ENCODE data around the gene SH3RF2.

SH3RF2 gene

DNA sequence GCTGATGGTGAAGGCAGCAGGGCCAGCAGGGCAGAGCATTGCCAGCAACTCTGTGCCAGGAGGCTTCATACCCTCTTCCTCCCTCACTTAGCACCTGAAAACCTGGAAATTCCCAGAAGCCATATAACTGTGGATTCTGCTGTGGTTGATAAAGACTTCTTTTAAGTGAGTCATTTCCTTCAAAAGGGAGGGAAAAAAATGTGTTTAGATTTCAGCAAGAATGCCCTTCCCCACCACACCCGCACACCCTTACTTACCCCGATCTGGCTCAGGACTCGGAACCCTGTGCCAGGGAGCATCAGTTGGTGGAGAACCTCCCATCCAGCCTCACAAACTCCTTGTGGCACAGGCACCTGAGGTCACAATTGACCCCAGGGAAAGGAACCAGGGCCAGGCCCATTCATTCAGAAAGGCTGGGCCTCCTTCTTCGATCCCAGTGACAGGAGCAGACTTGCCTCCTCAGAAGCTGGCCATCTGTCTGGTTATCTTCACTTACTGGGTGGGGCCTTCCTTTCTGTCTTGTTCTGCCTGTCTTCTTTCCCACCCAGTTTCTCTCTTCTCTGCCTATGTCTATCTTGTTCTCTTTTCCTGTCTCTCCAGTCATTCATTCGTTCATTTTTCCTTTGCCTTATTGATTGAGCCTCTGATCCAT lies 106.4 kb downstream of the SH3RF2 start:
- Histone ChIP-seq H3K9ac (ENCODE audit: low read length) (no peak overlapping the region), H3K27ac (ENCODE audit: low read depth, low read length) (no peak overlapping the region), H3K9me3 (ENCODE audit: control insufficient read depth, insufficient read depth, low read depth, low read length) (no peaks in the 10 kb centered on the region), H3K36me3 (ENCODE audit: control insufficient read depth, insufficient read depth, low read length) (no peaks in the 10 kb centered on the region), H3K4me1 (ENCODE audit: control insufficient read depth, insufficient read depth, low read length) (peaks cover 13% of the 10 kb centered on the region; the same call in 1 of the 2 replicates), H3K27me3 (ENCODE audit: control insufficient read depth, insufficient read depth, low read length) (no peaks in the 10 kb centered on the region), H3K4me3 (ENCODE audit: low read depth, low read length) (no peak overlapping the region)

DNA sequence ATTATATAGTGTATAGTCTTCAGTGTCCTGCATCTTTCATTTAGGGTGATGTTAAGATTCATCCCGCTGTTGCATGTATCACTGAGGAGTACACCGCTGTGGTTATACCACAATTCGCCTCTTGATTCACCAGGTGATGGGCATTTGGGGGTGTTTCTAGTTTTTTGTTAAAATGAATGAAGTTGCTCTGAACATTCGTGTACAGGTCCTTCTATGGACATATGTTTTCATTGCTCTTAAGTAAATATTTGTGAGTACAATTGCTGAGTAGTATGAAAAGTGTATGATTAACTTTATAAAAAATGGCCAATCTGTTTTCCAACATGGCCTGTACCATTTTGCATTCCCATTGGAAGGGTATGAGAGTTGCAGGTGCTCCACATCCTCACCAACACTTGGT lies 107.3 kb downstream of the SH3RF2 start:
- Histone ChIP-seq H3K9ac (ENCODE audit: low read length) (no peak overlapping the region), H3K9me3 (ENCODE audit: control insufficient read depth, insufficient read depth, low read depth, low read length) (no peaks in the 10 kb centered on the region), H3K4me1 (ENCODE audit: control insufficient read depth, insufficient read depth, low read length) (peaks cover 13% of the 10 kb centered on the region; the same call in 1 of the 2 replicates), H3K4me3 (ENCODE audit: low read depth, low read length) (no peak overlapping the region), H3K36me3 (ENCODE audit: control insufficient read depth, insufficient read depth, low read length) (no peaks in the 10 kb centered on the region), H3K27ac (ENCODE audit: low read depth, low read length) (no peak overlapping the region), H3K27me3 (ENCODE audit: control insufficient read depth, insufficient read depth, low read length) (no peaks in the 10 kb centered on the region)

DNA sequence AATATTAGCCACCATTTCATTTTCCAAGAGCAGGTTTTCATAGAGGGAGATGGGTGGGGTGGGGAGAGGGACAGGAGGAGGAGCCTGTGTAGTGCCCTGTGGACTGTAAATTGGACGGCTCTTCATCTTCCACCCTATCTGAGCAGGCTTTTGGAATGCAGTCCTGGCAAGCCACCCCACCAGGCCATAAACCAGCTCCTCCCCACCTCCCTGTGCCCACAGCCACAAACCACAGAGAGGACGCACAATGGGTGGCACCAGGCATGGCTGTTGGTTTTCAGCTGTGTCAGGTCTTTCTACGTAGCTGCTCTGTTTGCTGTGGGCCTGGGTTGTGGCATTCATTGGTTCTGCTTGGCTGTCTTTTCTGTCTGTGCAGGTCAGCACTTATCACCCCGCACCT lies 111.0 kb downstream of the SH3RF2 start:
- H3K27me3 ChIP-seq (ENCODE audit: control insufficient read depth, insufficient read depth, low read length) = no peaks in the 10 kb centered on the region

DNA sequence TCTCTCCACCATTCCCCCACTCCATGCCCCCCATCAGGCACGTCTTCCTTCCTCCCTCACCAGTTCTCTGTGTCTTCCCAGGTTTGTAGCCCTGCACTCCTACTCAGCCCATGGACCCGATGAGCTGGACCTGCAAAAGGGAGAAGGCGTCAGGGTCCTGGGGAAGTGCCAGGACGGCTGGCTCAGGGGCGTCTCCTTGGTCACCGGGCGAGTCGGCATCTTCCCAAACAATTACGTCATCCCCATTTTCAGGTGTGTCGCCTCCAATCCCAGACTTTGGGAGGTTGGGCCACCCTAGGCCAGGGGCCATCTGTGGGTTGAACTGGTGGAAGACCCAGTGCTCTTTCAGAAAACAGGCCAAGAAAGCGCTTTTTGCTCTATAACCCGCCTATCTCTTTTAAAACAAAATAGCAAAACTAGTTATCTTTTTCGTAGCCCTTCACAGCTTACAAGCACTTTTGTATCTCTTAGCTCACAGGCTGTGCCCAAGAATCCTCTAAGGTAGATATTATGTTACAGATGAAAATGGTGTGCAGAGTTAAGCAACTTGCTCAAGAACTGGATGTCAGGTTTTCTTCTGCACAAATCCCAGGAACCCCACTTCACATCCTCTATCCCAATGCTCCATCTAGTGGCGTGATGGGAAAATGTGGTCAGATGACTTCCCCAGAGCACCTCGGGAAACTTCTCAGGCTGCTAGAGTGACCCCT lies 112.8 kb downstream of the SH3RF2 start:
- no peak overlapping the region for H3K4me3 ChIP-seq (ENCODE audit: low read depth, low read length)
- no peak overlapping the region for H3K9ac ChIP-seq (ENCODE audit: low read length)
- no peaks in the 10 kb centered on the region for H3K9me3 ChIP-seq (ENCODE audit: control insufficient read depth, insufficient read depth, low read depth, low read length)
- H3K36me3 ChIP-seq (ENCODE audit: control insufficient read depth, insufficient read depth, low read length) = no peaks in the 10 kb centered on the region
- no peaks in the 10 kb centered on the region for H3K4me1 ChIP-seq (ENCODE audit: control insufficient read depth, insufficient read depth, low read length)
- H3K27ac ChIP-seq (ENCODE audit: low read depth, low read length) = no peak overlapping the region
- H3K27me3 ChIP-seq (ENCODE audit: control insufficient read depth, insufficient read depth, low read length) = no peaks in the 10 kb centered on the region

More for the DNA sequence above, 111.0 kb downstream of the SH3RF2 start:
- peaks cover 8% of the 10 kb centered on the region; the same call in 1 of the 2 replicates for H3K4me1 ChIP-seq (ENCODE audit: control insufficient read depth, insufficient read depth, low read length)
- no peaks in the 10 kb centered on the region for H3K36me3 ChIP-seq (ENCODE audit: control insufficient read depth, insufficient read depth, low read length)
- no peak overlapping the region for H3K9ac ChIP-seq (ENCODE audit: low read length)
- H3K4me3 ChIP-seq (ENCODE audit: low read depth, low read length) = no peak overlapping the region
- H3K9me3 ChIP-seq (ENCODE audit: control insufficient read depth, insufficient read depth, low read depth, low read length) = no peaks in the 10 kb centered on the region
- H3K27ac ChIP-seq (ENCODE audit: low read depth, low read length) = no peak overlapping the region

DNA sequence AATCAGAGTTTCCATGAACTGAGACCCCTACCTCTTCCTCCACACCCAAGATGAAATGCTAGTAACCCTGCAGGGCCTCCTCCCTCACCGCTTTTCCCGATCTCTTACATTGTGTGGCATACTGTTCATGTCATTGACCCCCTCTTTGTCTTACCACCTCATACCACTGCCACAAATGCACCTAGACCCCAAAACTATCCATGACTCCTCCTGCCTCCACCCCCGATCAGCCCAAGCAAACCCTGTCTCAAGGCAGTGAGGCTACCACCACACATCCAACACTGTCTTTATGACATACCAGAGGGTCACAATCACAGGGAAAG lies 113.3 kb downstream of the SH3RF2 start:
- no peak overlapping the region for H3K27ac ChIP-seq (ENCODE audit: low read depth, low read length)
- H3K9ac ChIP-seq (ENCODE audit: low read length) = no peak overlapping the region
- H3K27me3 ChIP-seq (ENCODE audit: control insufficient read depth, insufficient read depth, low read length) = no peaks in the 10 kb centered on the region

DNA sequence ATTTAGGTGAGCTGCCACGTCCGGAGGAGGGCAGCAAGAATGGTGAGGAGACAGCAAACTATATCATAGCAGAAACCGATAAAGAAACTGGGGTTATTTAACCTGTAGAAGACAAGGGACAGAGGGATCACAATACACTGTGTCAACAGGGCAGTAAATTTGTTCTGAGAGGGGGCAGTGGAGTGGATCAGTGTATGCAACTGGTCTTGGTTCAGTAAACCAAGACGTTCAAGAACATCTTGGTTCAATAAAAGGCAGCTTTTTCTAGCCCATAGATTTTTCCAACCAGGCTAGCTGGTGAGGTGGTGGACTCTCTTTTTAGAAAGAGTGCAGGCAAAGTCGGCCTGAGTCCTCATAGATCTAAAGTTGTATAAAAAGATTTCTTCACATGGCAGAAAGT lies 113.7 kb downstream of the SH3RF2 start:
- Histone ChIP-seq H3K27ac (ENCODE audit: low read depth, low read length) (no peak overlapping the region), H3K9me3 (ENCODE audit: control insufficient read depth, insufficient read depth, low read depth, low read length) (no peaks in the 10 kb centered on the region), H3K4me1 (ENCODE audit: control insufficient read depth, insufficient read depth, low read length) (no peaks in the 10 kb centered on the region), H3K36me3 (ENCODE audit: control insufficient read depth, insufficient read depth, low read length) (no peaks in the 10 kb centered on the region), H3K9ac (ENCODE audit: low read length) (no peak overlapping the region), H3K27me3 (ENCODE audit: control insufficient read depth, insufficient read depth, low read length) (no peaks in the 10 kb centered on the region), H3K4me3 (ENCODE audit: low read depth, low read length) (no peak overlapping the region)

More for the DNA sequence above, 113.3 kb downstream of the SH3RF2 start:
- no peaks in the 10 kb centered on the region for H3K4me1 ChIP-seq (ENCODE audit: control insufficient read depth, insufficient read depth, low read length)
- no peak overlapping the region for H3K4me3 ChIP-seq (ENCODE audit: low read depth, low read length)
- H3K9me3 ChIP-seq (ENCODE audit: control insufficient read depth, insufficient read depth, low read depth, low read length) = no peaks in the 10 kb centered on the region
- no peaks in the 10 kb centered on the region for H3K36me3 ChIP-seq (ENCODE audit: control insufficient read depth, insufficient read depth, low read length)

DNA sequence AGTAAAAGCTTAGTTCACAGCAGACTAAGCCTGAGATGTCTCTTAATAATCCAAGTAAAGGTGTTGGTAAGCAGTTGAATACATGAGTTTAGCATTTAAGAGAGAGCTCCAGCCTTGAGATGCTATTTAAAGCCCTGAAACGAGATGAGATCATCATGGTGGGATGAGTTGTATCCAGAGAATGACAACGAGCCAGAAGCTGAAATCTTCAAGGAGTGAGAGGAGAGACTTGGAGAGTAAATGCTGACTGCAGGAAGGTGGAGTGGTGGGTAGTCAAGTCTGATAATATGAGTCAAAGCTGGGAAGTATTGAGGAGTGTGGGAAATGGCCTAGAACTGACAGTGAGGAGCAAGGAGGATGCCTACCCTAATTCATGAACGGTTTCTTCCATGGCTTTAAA lies 115.3 kb downstream of the SH3RF2 start:
- no peak overlapping the region for H3K27ac ChIP-seq (ENCODE audit: low read depth, low read length)
- no peak overlapping the region for H3K9ac ChIP-seq (ENCODE audit: low read length)

DNA sequence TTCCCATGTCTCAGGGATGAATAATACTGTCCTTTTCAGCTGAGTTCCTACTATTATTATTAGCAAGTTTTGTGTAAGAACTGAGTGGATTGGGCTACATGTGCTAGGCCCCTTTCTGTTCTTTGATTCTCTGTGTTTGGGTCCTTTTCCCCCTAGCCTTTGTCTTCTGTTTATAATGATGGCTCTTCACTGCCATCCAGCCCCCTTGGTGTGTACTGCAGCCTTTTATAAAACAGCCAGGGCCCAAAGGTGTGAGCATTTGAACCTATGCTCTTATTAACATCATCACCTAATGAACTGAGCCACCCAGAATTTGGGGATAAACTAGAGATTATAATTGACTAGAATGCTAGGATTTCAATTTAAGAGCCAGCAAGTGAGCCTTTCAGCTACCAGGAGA lies 116.4 kb downstream of the SH3RF2 start:
- H3K9me3 ChIP-seq (ENCODE audit: control insufficient read depth, insufficient read depth, low read depth, low read length) = no peaks in the 10 kb centered on the region
- no peaks in the 10 kb centered on the region for H3K4me1 ChIP-seq (ENCODE audit: control insufficient read depth, insufficient read depth, low read length)
- H3K27ac ChIP-seq (ENCODE audit: low read depth, low read length) = no peak overlapping the region
- no peaks in the 10 kb centered on the region for H3K36me3 ChIP-seq (ENCODE audit: control insufficient read depth, insufficient read depth, low read length)
- H3K4me3 ChIP-seq (ENCODE audit: low read depth, low read length) = no peak overlapping the region
- H3K27me3 ChIP-seq (ENCODE audit: control insufficient read depth, insufficient read depth, low read length) = no peaks in the 10 kb centered on the region
- H3K9ac ChIP-seq (ENCODE audit: low read length) = no peak overlapping the region

More for the DNA sequence above, 115.3 kb downstream of the SH3RF2 start:
- H3K9me3 ChIP-seq (ENCODE audit: control insufficient read depth, insufficient read depth, low read depth, low read length) = no peaks in the 10 kb centered on the region
- no peaks in the 10 kb centered on the region for H3K4me1 ChIP-seq (ENCODE audit: control insufficient read depth, insufficient read depth, low read length)
- H3K36me3 ChIP-seq (ENCODE audit: control insufficient read depth, insufficient read depth, low read length) = no peaks in the 10 kb centered on the region
- no peak overlapping the region for H3K4me3 ChIP-seq (ENCODE audit: low read depth, low read length)
- H3K27me3 ChIP-seq (ENCODE audit: control insufficient read depth, insufficient read depth, low read length) = no peaks in the 10 kb centered on the region

DNA sequence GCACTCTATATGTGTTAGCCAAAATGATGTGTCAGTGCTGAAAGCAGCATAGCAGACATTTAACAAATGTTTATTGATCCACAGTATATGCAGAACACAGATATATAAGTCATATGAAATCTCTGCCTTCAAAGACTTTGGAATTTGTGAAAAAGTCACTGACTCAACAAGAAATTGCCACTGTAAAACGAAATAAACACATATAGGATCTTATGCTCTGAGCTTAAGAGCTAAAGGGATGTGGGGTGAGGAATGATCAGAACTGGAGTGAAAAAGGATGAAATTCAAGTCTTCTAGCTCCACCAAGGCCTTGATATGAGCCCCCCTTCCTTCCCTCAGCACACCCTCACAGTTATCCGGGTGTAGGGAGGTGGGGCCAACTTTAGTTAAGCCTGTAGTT lies 119.1 kb downstream of the SH3RF2 start:
- no peaks in the 10 kb centered on the region for H3K36me3 ChIP-seq (ENCODE audit: control insufficient read depth, insufficient read depth, low read length)
- no peak overlapping the region for H3K27ac ChIP-seq (ENCODE audit: low read depth, low read length)
- no peak overlapping the region for H3K4me3 ChIP-seq (ENCODE audit: low read depth, low read length)
- no peaks in the 10 kb centered on the region for H3K9me3 ChIP-seq (ENCODE audit: control insufficient read depth, insufficient read depth, low read depth, low read length)
- H3K9ac ChIP-seq (ENCODE audit: low read length) = no peak overlapping the region
- H3K4me1 ChIP-seq (ENCODE audit: control insufficient read depth, insufficient read depth, low read length) = no peaks in the 10 kb centered on the region
- H3K27me3 ChIP-seq (ENCODE audit: control insufficient read depth, insufficient read depth, low read length) = no peaks in the 10 kb centered on the region

DNA sequence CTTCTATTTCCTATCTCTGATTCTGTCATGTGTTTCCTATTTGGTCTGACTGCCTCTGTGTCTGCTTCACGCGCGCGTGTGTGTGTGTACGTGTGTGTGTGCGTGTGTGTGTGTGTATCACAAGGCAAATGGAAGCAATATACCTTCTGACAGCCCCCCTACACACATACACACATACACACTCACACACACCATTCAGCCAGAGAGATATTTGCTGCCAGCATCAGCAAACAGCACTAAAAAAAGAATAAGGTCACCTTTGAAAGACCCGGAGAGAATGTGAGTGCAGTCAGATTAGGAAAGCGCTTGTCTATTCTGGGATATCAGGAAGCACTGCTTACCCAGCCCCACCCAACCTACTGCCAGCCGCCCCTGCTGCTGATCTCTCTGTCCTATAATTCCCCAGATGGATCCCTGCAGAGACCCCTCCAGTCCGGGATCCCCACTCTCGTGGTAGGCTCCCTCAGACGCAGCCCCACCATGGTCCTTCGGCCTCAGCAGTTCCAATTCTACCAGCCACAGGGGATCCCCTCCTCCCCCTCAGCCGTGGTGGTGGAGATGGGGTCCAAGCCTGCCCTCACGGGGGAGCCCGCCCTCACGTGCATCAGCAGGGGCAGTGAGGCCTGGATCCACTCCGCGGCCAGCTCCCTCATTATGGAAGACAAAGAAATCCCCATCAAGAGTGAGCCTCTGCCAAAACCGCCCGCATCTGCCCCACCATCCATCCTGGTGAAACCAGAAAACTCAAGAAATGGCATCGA lies 123.3 kb downstream of the SH3RF2 start:
- Histone ChIP-seq H3K36me3 (ENCODE audit: control insufficient read depth, insufficient read depth, low read length) (no peaks in the 10 kb centered on the region), H3K4me3 (ENCODE audit: low read depth, low read length) (no peak overlapping the region), H3K4me1 (ENCODE audit: control insufficient read depth, insufficient read depth, low read length) (no peaks in the 10 kb centered on the region), H3K27me3 (ENCODE audit: control insufficient read depth, insufficient read depth, low read length) (no peaks in the 10 kb centered on the region), H3K9ac (ENCODE audit: low read length) (no peak overlapping the region), H3K9me3 (ENCODE audit: control insufficient read depth, insufficient read depth, low read depth, low read length) (no peaks in the 10 kb centered on the region), H3K27ac (ENCODE audit: low read depth, low read length) (no peak overlapping the region)

DNA sequence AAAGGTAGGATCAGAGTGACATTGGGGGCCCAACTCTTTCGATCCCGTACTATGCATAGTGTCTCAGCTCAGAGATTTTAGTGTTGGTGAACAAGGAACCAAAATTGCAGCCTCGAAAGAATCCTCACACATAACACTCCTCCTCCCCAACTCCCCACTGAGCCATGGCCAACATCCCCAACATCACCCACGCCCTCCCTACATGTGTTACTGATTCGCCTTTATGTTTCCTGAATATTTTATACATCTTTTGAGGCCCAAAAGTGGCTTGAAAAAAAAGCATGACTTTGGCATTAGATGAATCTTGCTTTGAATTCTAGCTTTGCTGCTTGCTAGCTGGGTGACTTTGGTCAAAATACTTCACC lies 123.8 kb downstream of the SH3RF2 start:
- Histone ChIP-seq H3K9me3 (ENCODE audit: control insufficient read depth, insufficient read depth, low read depth, low read length) (no peaks in the 10 kb centered on the region), H3K36me3 (ENCODE audit: control insufficient read depth, insufficient read depth, low read length) (no peaks in the 10 kb centered on the region), H3K9ac (ENCODE audit: low read length) (no peak overlapping the region), H3K4me1 (ENCODE audit: control insufficient read depth, insufficient read depth, low read length) (no peaks in the 10 kb centered on the region), H3K27me3 (ENCODE audit: control insufficient read depth, insufficient read depth, low read length) (no peaks in the 10 kb centered on the region), H3K27ac (ENCODE audit: low read depth, low read length) (no peak overlapping the region), H3K4me3 (ENCODE audit: low read depth, low read length) (no peak overlapping the region)

Data from HUES6 (cell line).